H1 (cell line): ENCODE measurements around the gene CAD. TPM values are rescaled to one million over a fixed set of nuclear protein-coding genes. Genes with fewer than 3 reads are reported as not detected.

Experiments used
- CTCF ChIA-PET: fragments of 300-600 bp; sonication (Branson Sonifier 250); formaldehyde crosslinking; loops from one replicate; lab custom pipeline; 2021; ENCODE audit not compliant: partially characterized antibody; lab: Charles Lee
- POLR2A ChIA-PET: fragments of 300-600 bp; sonication (Branson Sonifier 250); formaldehyde crosslinking; loops from one replicate; lab custom pipeline; 2021; ENCODE audit warnings: inconsistent platforms; ENCODE audit not compliant: partially characterized antibody; lab: Charles Lee
- DNase-seq, 2 experiments: peaks; one replicate each; pipeline versions ENCODE4 v3.0.0 to v3.0.0-alpha.2; 2010 to 2022; ENCODE audit warnings: low spot score in 2 of 2, low read depth in 1 of 2, mixed read lengths in 1 of 2
- FAIRE-seq: peaks from 2 replicates; lab custom pipeline; 2011; peaks lifted over from hg19 to GRCh38; lab: Jason Lieb, UNC
- H2AFZ ChIP-seq: 2 replicates; pipeline ENCODE4 v1.8.1; 2012; ENCODE audit warnings: low read length, inconsistent platforms
- H2AK5ac ChIP-seq: 2 replicates; pipeline ENCODE4 v1.6.1; 2013; ENCODE audit warnings: low read depth, low read length
- H2BK120ac ChIP-seq: replicated peaks from 2 replicates; pipeline ENCODE3; 2013; ENCODE audit warnings: low read depth, low read length, inconsistent platforms
- H2BK12ac ChIP-seq: 2 replicates; pipeline ENCODE4 v1.6.1; 2013; ENCODE audit warnings: low read depth, low read length
- H2BK15ac ChIP-seq: 2 replicates; pipeline ENCODE4 v1.6.1; 2013; ENCODE audit warnings: low read length
- H2BK20ac ChIP-seq: 2 replicates; pipeline ENCODE4 v1.6.1; 2013; ENCODE audit warnings: low read length
- H2BK5ac ChIP-seq: 2 replicates; pipeline ENCODE4 v1.6.1; 2013; ENCODE audit warnings: low read depth, low read length
- H3K14ac ChIP-seq: 2 replicates; pipeline ENCODE4 v1.6.1; 2013; ENCODE audit warnings: inconsistent platforms; ENCODE audit not compliant: insufficient read length
- H3K18ac ChIP-seq: 2 replicates; pipeline ENCODE4 v1.6.1; 2013; ENCODE audit warnings: low read length; ENCODE audit errors: extremely low read depth
- H3K23ac ChIP-seq: 2 replicates; pipeline ENCODE4 v1.6.1; 2013; ENCODE audit warnings: inconsistent platforms; ENCODE audit not compliant: insufficient read length
- H3K23me2 ChIP-seq: 2 replicates; pipeline ENCODE4 v1.6.1; 2013; ENCODE audit warnings: low read depth, low read length
- H3K27ac ChIP-seq: 2 replicates; pipeline ENCODE4 v1.6.1; 2011; ENCODE audit warnings: low read depth, low read length, inconsistent platforms
- H3K27me3 ChIP-seq, 4 experiments: replicated peaks in 1 of 4; 1 replicate in 1 of 4; 2 replicates in 3 of 4; pipeline versions ENCODE4 v1.6.1 to v1.8.1; 2011 to 2013; ENCODE audit warnings: low read length in 3 of 4, mild to moderate bottlenecking in 3 of 4, inconsistent platforms in 2 of 4, mixed read lengths in 2 of 4, moderate library complexity in 1 of 4; ENCODE audit not compliant: control insufficient read depth in 3 of 4, insufficient read depth in 3 of 4; ENCODE audit errors: extremely low read depth in 1 of 4
- H3K36me3 ChIP-seq, 4 experiments: 2 replicates each; pipeline versions ENCODE4 v1.6.1 to v1.8.1; 2011 to 2013; ENCODE audit warnings: mild to moderate bottlenecking in 4 of 4, low read length in 3 of 4, moderate library complexity in 2 of 4, control low read depth in 1 of 4, inconsistent platforms in 1 of 4; ENCODE audit not compliant: insufficient read depth in 4 of 4, control insufficient read depth in 2 of 4
- H3K4ac ChIP-seq: replicated peaks from 2 replicates; pipeline ENCODE3; 2013; ENCODE audit warnings: low read length, low read depth, mixed read lengths, inconsistent platforms; ENCODE audit not compliant: insufficient read length
- H3K4me1 ChIP-seq, 4 experiments: replicated peaks in 1 of 4; 1 replicate in 1 of 4; 2 replicates in 3 of 4; pipeline versions ENCODE4 v1.6.1 to v1.8.1; 2011 to 2013; ENCODE audit warnings: low read length in 3 of 4, inconsistent platforms in 2 of 4, mixed read lengths in 1 of 4; ENCODE audit not compliant: insufficient read depth in 4 of 4, control insufficient read depth in 3 of 4
- H3K4me2 ChIP-seq, 2 experiments: 2 replicates each; pipeline versions ENCODE4 v1.6.1 to v1.8.1; 2011 to 2013; ENCODE audit warnings: low read depth in 2 of 2, low read length in 2 of 2, control low read depth in 1 of 2, inconsistent platforms in 1 of 2, mild to moderate bottlenecking in 1 of 2; ENCODE audit not compliant: insufficient read depth in 1 of 2
- H3K4me3 ChIP-seq, 4 experiments: fragments of 200-600, 300-600 bp in 1 of 4; sonication (generic), shearing (Covaris generic), sonication (Bioruptor Twin) in 1 of 4; 2 replicates each; pipeline versions ENCODE4 v1.5.1 to v1.8.1; 2011 to 2016; ENCODE audit warnings: low read length in 4 of 4, low read depth in 3 of 4, control low read depth in 2 of 4, inconsistent platforms in 2 of 4, mild to moderate bottlenecking in 2 of 4, mixed read lengths in 1 of 4, moderate library complexity in 1 of 4; ENCODE audit not compliant: insufficient read depth in 2 of 4; ENCODE audit errors: extremely low read depth in 1 of 4
- H3K56ac ChIP-seq: replicated peaks from 2 replicates; pipeline ENCODE3; 2013; ENCODE audit warnings: low read depth, mild to moderate bottlenecking, mixed read lengths, low read length, inconsistent platforms; ENCODE audit not compliant: insufficient read length
- H3K79me1 ChIP-seq: 2 replicates; pipeline ENCODE4 v1.6.1; 2013; ENCODE audit warnings: low read depth, low read length, control low read depth
- H3K79me2 ChIP-seq, 2 experiments: 2 replicates each; pipeline versions ENCODE4 v1.6.1 to v1.8.1; 2012 to 2013; ENCODE audit warnings: low read length in 2 of 2, mild to moderate bottlenecking in 2 of 2, inconsistent platforms in 1 of 2; ENCODE audit not compliant: insufficient read depth in 2 of 2, control insufficient read depth in 1 of 2
- H3K9ac ChIP-seq, 4 experiments: replicated peaks in 1 of 4; 1 replicate in 1 of 4; 2 replicates in 3 of 4; pipeline versions ENCODE4 v1.6.1 to v1.8.1; 2011 to 2013; ENCODE audit warnings: low read depth in 3 of 4, low read length in 3 of 4, control low read depth in 2 of 4, mild to moderate bottlenecking in 2 of 4, moderate library complexity in 2 of 4, inconsistent platforms in 1 of 4; ENCODE audit errors: extremely low read depth in 1 of 4
- H3K9me3 ChIP-seq, 2 experiments: 2 replicates each; pipeline versions ENCODE4 v1.6.1 to v1.8.1; 2012 to 2013; ENCODE audit warnings: mild to moderate bottlenecking in 2 of 2, moderate library complexity in 2 of 2, control low read depth in 1 of 2, inconsistent platforms in 1 of 2, low read depth in 1 of 2, low read length in 1 of 2, mixed read lengths in 1 of 2; ENCODE audit not compliant: insufficient read depth in 2 of 2
- H4K20me1 ChIP-seq, 2 experiments: replicated peaks in 1 of 2; 2 replicates each; pipeline versions ENCODE3 to v1.8.1; 2011 to 2013; ENCODE audit warnings: inconsistent platforms in 2 of 2, low read length in 2 of 2, mild to moderate bottlenecking in 1 of 2; ENCODE audit not compliant: insufficient read depth in 2 of 2, control insufficient read depth in 1 of 2
- H4K5ac ChIP-seq: 2 replicates; pipeline ENCODE4 v1.6.1; 2013; ENCODE audit warnings: low read length, low read depth, mixed read lengths, inconsistent platforms; ENCODE audit not compliant: insufficient read length
- H4K8ac ChIP-seq: 2 replicates; pipeline ENCODE4 v1.8.0; 2013; ENCODE audit warnings: mild to moderate bottlenecking, moderate library complexity, low read length, inconsistent platforms; ENCODE audit not compliant: insufficient read depth; ENCODE audit errors: extremely low read depth
- H4K91ac ChIP-seq: replicated peaks from 2 replicates; pipeline ENCODE3; 2013; ENCODE audit warnings: low read length, mixed read lengths, inconsistent platforms; ENCODE audit not compliant: insufficient read length
- CEBPB ChIP-seq: IDR thresholded peaks from 2 replicates; pipeline ENCODE4 v1.6.1; 2012; ENCODE audit warnings: low read depth, low read length
- CREB1 ChIP-seq: IDR thresholded peaks from 2 replicates; pipeline ENCODE4 v1.6.1; 2012; ENCODE audit warnings: inconsistent platforms
- KDM5A ChIP-seq: fragments of 200-600 bp; IDR thresholded peaks from 2 replicates; pipeline ENCODE4 v1.7.1; 2012; ENCODE audit warnings: mild to moderate bottlenecking, low read length, inconsistent platforms, mixed read lengths
- RNF2 ChIP-seq: fragments of 200-900, 300-1000 bp; sonication (generic); IDR thresholded peaks from 2 replicates; pipeline ENCODE4 v1.7.1; 2016; ENCODE audit warnings: borderline replicate concordance, low read depth, mild to moderate bottlenecking, antibody characterized with exemption, low read length; ENCODE audit not compliant: poor library complexity, severe bottlenecking; ENCODE audit errors: missing control alignments
- WGBS, 2 experiments: shearing (Covaris generic) in 1 of 2; methylation state at CpG; one replicate each; pipeline versions ENCODE4 v1.1.6 to v1.1.7; 2013 to 2015; ENCODE audit warnings: low lambda C conversion rate in 2 of 2, mixed read lengths in 2 of 2, inconsistent platforms in 1 of 2, low coverage in 1 of 2, missing lambda C conversion rate in 1 of 2; ENCODE audit not compliant: insufficient replicate concordance in 2 of 2, insufficient coverage in 1 of 2, insufficient read length in 1 of 2; ENCODE audit errors: extremely low coverage in 1 of 2, missing lambda C conversion rate in 1 of 2; 5-methylcytosine and 5-hydroxymethylcytosine counted together
- polyA plus RNA-seq, 7 experiments: library from polyadenylated mRNA; depleted of rRNA in 3 of 7; stranded (reverse) in 5 of 7; unstranded in 2 of 7; fragments of >200 nt in 5 of 7; fragments of 200-250 nt in 2 of 7; gene quantifications; 1 replicate in 5 of 7; 2 replicates in 1 of 7; 4 replicates in 1 of 7; pipeline versions ENCODE4 v1.2.1 to v1.2.3, GENCODE V29; 2011 to 2013; ENCODE audit warnings: missing spikeins in 2 of 7, mixed read lengths in 2 of 7
- total RNA-seq: library from RNA; stranded (reverse); fragmentation: NEBNext Ultra II Directional; extraction: Animal tissue kit (Norgen Biotek cat#: 25700); gene quantifications from 2 replicates; pipeline ENCODE4 v1.2.1, GENCODE V29; 2021

The CAD gene
- total and polyA plus RNA-seq, 2 of the 8 experiments (the other 6 are each of a cell fraction or from before 2014, with no cell fraction given) = 130 to 146 TPM

- H3K36me3 ChIP-seq = peaks cover 55 to 86% (median 77%) of the 10 kb centered on the region in 4 experiments
- no peak overlapping the region for H2BK15ac ChIP-seq
- no peak overlapping the region for H3K4me3 ChIP-seq
- H3K27ac ChIP-seq = no peak overlapping the region
- H3K4ac ChIP-seq = no peak overlapping the region
- H3K27me3 ChIP-seq = no peaks in the 10 kb centered on the region
- H4K8ac ChIP-seq = no peak overlapping the region
- POLR2A ChIA-PET = interaction anchor here (0.7 to 29.6 kb wide), 6 partner anchors 13 to 130 kb away, joined by 3 to 835 read pairs (median 6); partner anchors contain the start of genes ATRAID and SLC5A6
- H3K4me2 ChIP-seq = no peak overlapping the region
- DNase-seq = no peak
- no peak overlapping the region for H3K9ac ChIP-seq
- no peak overlapping the region for H4K5ac ChIP-seq
- TF ChIP-seq KDM5A (no peak), CREB1 (no peak), RNF2 (no peak), CEBPB (no peak)
- TF ChIP-seq, all 59 proteins: peak for 0
- Histone ChIP-seq H2BK120ac (no peak overlapping the region), H2BK5ac (no peak overlapping the region), H4K91ac (no peak overlapping the region), H3K79me2 (peaks cover 7 to 22% of the 10 kb centered on the region in 2 experiments), H2AFZ (no peak overlapping the region), H4K20me1 (peaks cover 2 to 10% of the 10 kb centered on the region in 2 experiments), H3K4me1 (peaks cover 0 to 6% (median under 1%) of the 10 kb centered on the region in 4 experiments; a peak in 4 of 7 replicates), H3K14ac (no peak overlapping the region), H2AK5ac (no peak overlapping the region), H2BK12ac (no peak overlapping the region), H2BK20ac (no peak overlapping the region), H3K9me3 (no peaks in the 10 kb centered on the region), H3K56ac (no peak overlapping the region), H3K79me1 (peaks cover 3% of the 10 kb centered on the region; the same call in 1 of the 2 replicates), H3K18ac (no peak overlapping the region), H3K23ac (no peak overlapping the region), H3K23me2 (no peaks in the 10 kb centered on the region; the same call in 1 of the 2 replicates)
- FAIRE-seq = no peak
- 95% methylated on average over 5 of the region's 5 CpGs; no CpG with 5 or more reads in 1 of the 2 experiments for WGBS, 2 experiments
- CTCF ChIA-PET = interaction anchor here (1.0 to 3.2 kb wide), 4 partner anchors 15 to 123 kb away, joined by 3 to 8 read pairs (median 4); no protein-coding TSS in a partner anchor
Measured at GRCh38 chr2:27222407-27222806, 5.2 kb downstream of the CAD start.
